Kasumi-1 (cell line): Measurements from ENCODE around the gene MARK2.
A peak's percentile ranks its signal among the peaks of the same experiment; 100 is the strongest.

ENCODE experiments used
- DNase-seq, 2 experiments: peaks; one replicate each; lab custom pipeline; 2025; lab: John Stamatoyannopoulos, UW

MARK2 gene

GRCh38 chr11:63829823-63830489, 9.0 kb upstream of the MARK2 start:
- peak; percentile 18 to 62 for DNase-seq

- no peak for DNase-seq
Measured at GRCh38 chr11:63831326-63831725, 7.6 kb upstream of the MARK2 start.

GRCh38 chr11:63832336-63832735, 6.6 kb upstream of the MARK2 start:
- DNase-seq: peak in 1 of 2 experiments; percentile 17

GRCh38 chr11:63833048-63833447, 5.9 kb upstream of the MARK2 start:
- no peak for DNase-seq

DNA sequence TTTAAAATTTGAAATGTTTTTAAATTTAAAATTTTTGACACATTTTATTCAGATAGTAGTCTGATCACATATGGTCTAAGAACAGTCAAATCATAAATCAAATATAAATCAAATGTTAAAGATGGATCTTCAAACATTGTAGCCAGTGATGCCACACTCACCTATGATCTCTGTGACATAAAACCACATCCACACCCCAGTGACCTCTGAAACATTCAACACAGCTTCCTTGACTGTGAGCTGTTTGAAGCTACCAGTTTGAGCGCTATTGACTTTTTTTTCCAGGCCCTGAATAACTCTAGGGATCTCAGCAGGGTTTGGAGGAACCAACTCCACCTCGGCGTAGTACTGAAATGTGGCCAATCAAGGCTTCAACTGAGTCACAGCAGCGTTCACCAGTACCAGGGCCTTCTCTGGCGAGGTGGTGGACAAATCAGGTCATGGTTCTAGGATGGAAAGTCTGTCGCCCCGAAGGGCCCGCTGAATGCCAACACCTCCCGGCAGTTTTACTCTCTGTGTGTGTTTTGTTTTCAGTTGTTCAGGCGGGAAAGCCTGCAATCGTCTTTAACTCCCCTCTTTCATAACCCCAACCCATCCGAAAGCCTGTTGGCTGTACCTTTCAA, 4.3 kb upstream of the MARK2 start:
- DNase-seq: no peak

GRCh38 chr11:63835158-63835545, 3.8 kb upstream of the MARK2 start:
- no peak for DNase-seq

DNA sequence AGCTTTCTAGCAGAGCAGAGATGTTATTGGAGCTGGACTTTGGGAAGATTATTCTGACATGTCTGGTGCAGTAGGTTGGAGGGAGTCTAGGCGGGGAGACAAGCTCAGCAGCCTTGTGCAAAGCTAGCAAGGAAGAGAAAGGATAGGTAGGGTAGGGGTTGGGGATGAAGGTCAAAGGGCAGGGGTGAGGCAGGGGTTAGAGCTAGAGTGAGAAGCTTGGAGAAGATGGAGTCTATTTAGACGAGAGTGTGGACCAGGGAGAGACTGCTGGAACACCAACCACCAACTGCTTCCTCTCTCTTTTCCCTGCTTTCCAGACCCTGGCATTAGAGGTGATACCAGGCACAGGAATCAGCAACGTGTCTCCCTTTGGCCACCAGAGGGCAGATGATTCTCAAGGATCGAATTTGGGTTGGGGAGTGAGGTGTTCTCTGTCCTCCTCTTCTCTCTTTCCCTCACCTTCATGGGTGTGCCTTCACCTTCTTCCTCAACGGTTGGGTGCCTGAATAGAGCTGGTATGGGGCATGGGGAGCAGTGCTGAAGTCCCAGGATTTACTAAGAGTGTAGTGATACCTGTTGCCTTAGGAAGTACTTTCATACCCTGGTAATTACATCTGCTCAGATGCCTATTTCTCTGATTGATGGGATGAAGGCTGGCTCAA, 1.8 kb upstream of the MARK2 start:
- DNase-seq: peak; percentile 74 to 81

GRCh38 chr11:63837739-63838138, 1.2 kb upstream of the MARK2 start:
- DNase-seq: peak; percentile 49

DNA sequence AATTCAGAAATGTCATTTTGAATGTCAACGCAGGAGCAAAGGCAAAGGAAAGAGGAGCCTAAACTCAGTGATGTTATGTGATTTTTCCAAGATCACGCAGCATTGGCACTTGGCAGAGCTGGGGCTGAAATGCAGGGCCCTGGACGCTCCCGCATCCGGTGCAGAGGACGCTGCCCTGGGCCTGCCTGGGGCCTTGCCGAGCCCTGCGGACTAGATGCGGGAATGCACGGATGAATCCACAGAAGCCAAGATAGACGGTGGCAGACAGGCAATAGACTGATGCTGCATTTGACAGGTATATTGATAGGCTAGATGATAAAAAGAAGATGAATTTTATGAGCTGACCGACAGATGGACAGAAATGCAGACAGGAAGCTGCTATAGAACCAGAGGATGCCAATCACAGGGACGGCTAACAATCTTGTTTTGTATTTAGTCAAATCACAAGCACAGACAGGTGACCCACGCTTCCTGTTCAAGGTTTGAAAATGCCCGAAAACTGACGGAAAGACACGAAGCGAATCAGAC, 696 bp upstream of the MARK2 start:
- no peak for DNase-seq

- DNase-seq: peak; percentile 60 to 63
Measured at GRCh38 chr11:63839508-63840355, 822 bp downstream of the MARK2 start.

- peak in 1 of 2 experiments; percentile 30 for DNase-seq
Measured at GRCh38 chr11:63840356-63841060, 1.6 kb downstream of the MARK2 start.

DNA sequence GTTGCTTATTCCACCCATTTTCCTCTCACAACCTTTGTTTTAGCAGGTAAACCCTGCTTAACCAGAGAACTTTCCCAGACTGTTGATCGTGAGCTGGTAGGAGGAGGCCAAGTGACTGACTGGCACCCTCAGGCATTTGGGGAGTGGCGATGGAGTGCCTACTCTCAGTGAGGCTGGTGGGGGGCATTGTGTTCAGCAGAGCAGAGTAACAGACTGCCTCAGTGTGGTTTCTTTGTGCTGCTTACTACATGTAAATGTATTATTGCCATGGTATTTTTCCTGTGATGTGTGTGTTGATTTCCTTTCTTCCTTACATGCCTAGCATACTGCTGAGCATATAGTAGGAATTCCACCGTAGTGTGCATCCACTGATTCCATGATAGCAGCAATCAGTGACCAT, 2.6 kb downstream of the MARK2 start:
- DNase-seq: no peak

- DNase-seq: no peak
Measured at GRCh38 chr11:63843041-63843440, 4.1 kb downstream of the MARK2 start.

- DNase-seq: no peak
Measured at GRCh38 chr11:63844836-63845235, 5.9 kb downstream of the MARK2 start.

DNA sequence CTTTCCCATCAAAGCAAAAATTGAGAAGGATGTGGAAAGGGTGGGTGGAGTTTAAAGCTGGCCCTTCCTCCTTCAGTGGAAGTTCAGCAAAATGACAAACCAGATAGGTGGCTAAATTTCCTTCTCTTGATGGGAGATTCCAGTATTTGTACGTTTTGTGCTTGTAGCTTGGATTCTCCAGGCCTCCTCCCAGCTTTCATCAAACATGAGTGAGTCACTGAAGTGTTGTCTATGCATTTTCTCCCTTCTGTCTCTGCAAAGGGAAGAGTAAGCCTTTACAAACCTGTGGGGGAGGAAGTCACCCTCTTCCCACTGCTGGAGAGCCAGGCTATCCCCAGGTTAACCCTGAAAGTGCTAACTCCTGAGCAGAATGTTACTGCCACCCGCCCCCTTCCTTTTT, 6.4 kb downstream of the MARK2 start:
- peak in 1 of 2 experiments; percentile 16 for DNase-seq

GRCh38 chr11:63845911-63846310, 7.0 kb downstream of the MARK2 start:
- no peak for DNase-seq

- DNase-seq: no peak
Measured at GRCh38 chr11:63846897-63847296, 8.0 kb downstream of the MARK2 start.

- DNase-seq: no peak
Measured at GRCh38 chr11:63847363-63847762, 8.5 kb downstream of the MARK2 start.

- DNase-seq: no peak
Measured at GRCh38 chr11:63849691-63850090, 10.8 kb downstream of the MARK2 start.

GRCh38 chr11:63850920-63851319, 12.0 kb downstream of the MARK2 start:
- no peak for DNase-seq

DNA sequence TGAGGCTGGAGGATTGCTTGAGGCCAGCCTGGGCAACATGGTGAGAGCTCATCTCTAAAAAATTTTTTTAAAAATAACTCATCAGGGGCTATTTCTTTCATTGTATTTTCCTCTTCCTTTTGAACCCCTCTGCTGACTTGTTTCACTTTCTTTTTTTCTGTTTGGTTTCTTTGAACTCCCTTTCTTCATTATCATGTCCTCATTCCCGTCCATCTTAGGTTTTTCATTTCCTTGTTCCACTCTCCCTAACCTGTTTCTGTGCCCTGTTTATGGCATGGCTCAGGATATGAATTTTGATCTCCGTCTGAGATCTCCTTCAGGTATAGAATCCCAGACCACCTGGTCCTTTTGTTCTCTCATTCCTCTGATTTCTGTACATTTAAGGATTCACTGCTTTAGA, 12.5 kb downstream of the MARK2 start:
- DNase-seq: no peak

DNA sequence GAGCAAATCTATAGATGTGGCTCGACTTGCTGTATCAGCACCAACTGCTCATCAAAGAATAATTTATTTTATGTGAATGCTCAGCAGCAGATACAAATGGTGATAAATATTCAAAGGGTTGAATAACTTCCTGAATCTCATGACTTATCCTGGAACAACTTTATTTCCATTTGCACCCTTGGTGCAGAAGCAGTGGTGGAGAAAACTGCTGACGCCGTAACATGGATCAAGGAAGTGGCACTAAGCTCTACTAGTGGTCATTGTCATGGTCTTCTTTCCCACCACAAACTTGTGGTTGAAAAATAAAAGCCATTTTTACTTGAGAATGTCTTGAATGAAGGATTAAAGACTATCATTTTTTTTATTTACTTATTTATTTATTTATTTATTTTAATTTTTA, 14.6 kb downstream of the MARK2 start:
- no peak for DNase-seq
